ENCODE data around the gene MPPED2.

DNA sequence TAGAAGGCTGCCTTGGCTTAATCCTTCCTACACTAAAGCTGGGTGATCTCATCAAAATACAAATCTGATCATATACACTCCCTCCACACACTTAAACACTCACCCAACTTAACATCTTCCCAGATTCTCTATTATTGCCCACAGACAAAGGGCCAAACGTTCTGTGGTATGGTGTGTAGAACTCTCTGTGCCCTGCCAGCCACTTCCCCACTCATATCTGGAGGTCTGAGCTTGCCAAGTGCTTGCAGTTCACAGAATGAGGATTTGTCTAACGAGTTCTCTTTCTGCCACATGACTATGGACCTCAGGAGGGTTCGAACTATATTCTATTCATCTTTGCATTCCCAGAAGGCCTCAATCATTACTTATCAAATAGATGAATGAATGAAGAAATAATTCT, 77.6 kb downstream of the MPPED2 start:
- TF ChIP-seq, protein P1, sequence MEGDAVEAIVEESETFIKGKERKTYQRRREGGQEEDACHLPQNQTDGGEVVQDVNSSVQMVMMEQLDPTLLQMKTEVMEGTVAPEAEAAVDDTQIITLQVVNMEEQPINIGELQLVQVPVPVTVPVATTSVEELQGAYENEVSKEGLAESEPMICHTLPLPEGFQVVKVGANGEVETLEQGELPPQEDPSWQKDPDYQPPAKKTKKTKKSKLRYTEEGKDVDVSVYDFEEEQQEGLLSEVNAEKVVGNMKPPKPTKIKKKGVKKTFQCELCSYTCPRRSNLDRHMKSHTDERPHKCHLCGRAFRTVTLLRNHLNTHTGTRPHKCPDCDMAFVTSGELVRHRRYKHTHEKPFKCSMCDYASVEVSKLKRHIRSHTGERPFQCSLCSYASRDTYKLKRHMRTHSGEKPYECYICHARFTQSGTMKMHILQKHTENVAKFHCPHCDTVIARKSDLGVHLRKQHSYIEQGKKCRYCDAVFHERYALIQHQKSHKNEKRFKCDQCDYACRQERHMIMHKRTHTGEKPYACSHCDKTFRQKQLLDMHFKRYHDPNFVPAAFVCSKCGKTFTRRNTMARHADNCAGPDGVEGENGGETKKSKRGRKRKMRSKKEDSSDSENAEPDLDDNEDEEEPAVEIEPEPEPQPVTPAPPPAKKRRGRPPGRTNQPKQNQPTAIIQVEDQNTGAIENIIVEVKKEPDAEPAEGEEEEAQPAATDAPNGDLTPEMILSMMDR (IDR thresholded peaks at IDR 0.05): no peak
- TF ChIP-seq POLR2AphosphoS5 (IDR thresholded peaks at IDR 0.05): no peak
- TF ChIP-seq POLR2A (IDR thresholded peaks at IDR 0.05): no peak
